NCI-H2107 treated with DMSO at 0.1 percent for 48 hours (cell line): ENCODE results near the gene PLCD3.

Experiments used
- DNase-seq: peaks from one replicate; lab custom pipeline; 2025; ENCODE audit not compliant: unreplicated experiment; lab: John Stamatoyannopoulos, UW

Gene PLCD3

GRCh38 chr17:45149669-45150664 lies 17.7 kb upstream of the PLCD3 start:
- DNase-seq: no peak

- peak; percentile 68 for DNase-seq
These were observed 16.8 kb upstream of the PLCD3 start for GRCh38 chr17:45149037-45149668.

- DNase-seq: peak; percentile 99
These were observed 16.1 kb upstream of the PLCD3 start, which contains the start of gene HEXIM1 for GRCh38 chr17:45148183-45149036. HEXIM1 (plus strand) TSS chr17:45148475; CDS start chr17:45149191, 716 bp downstream.

GRCh38 chr17:45147581-45148182 lies 15.4 kb upstream of the PLCD3 start:
- DNase-seq: peak; percentile 88

GRCh38 chr17:45146890-45147580 lies 14.7 kb upstream of the PLCD3 start:
- no peak for DNase-seq

- DNase-seq: no peak
These were observed 14.2 kb upstream of the PLCD3 start for GRCh38 chr17:45146592-45146889.

GRCh38 chr17:45146166-45146565 lies 13.9 kb upstream of the PLCD3 start:
- no peak for DNase-seq

- no peak for DNase-seq
These were observed 12.7 kb upstream of the PLCD3 start for GRCh38 chr17:45145035-45145389.

- DNase-seq: no peak
These were observed 12.1 kb upstream of the PLCD3 start for GRCh38 chr17:45144199-45145034.

GRCh38 chr17:45143767-45144198 lies 11.5 kb upstream of the PLCD3 start:
- DNase-seq: no peak

GRCh38 chr17:45143094-45143670 lies 10.9 kb upstream of the PLCD3 start:
- no peak for DNase-seq

- no peak for DNase-seq
These were observed 7.2 kb upstream of the PLCD3 start for GRCh38 chr17:45139533-45139920.

GRCh38 chr17:45138911-45139532 lies 6.7 kb upstream of the PLCD3 start:
- no peak for DNase-seq

- DNase-seq: no peak
These were observed 5.4 kb upstream of the PLCD3 start for GRCh38 chr17:45137561-45138305.

GRCh38 chr17:45136846-45137560 lies 4.7 kb upstream of the PLCD3 start:
- no peak for DNase-seq

GRCh38 chr17:45135978-45136791 lies 3.9 kb upstream of the PLCD3 start:
- DNase-seq: no peak
